PC-9 (cell line): ENCODE measurements around the gene GGCT. TPM values are rescaled to one million over a fixed set of nuclear protein-coding genes. Genes with fewer than 3 reads are reported as not detected.

ENCODE experiments used
- BruUV-seq: library from RNA; stranded (reverse); fragments of 400-500 nt; replicated peaks from 2 replicates; lab custom pipeline; 2021; lab: Mats Ljungman, UMichigan
- CTCF ChIA-PET: fragments of 300-600 bp; sonication (Branson Sonifier 250); formaldehyde crosslinking; loops from one replicate; lab custom pipeline; 2022; ENCODE audit warnings: antibody characterized with exemption; lab: Charles Lee
- POLR2A ChIA-PET: fragments of 300-600 bp; sonication (Branson Sonifier 250); formaldehyde crosslinking; loops from one replicate; lab custom pipeline; 2022; ENCODE audit warnings: antibody characterized with exemption; ENCODE audit not compliant: unreplicated experiment; lab: Charles Lee
- DNase-seq, 2 experiments: peaks; one replicate each; pipeline versions ENCODE4 v3.0.0 to v3.0.0-alpha.2; 2015 to 2022; ENCODE audit warnings: mixed read lengths in 1 of 2
- H2AFZ ChIP-seq: fragments of 200-600 bp; sonication (generic); 2 replicates; pipeline ENCODE4 v1.8.1; 2017; ENCODE audit warnings: antibody characterized with exemption
- H3F3A ChIP-seq: fragments of 200-600 bp; sonication (generic); 2 replicates; pipeline ENCODE4 v1.8.1; 2017; ENCODE audit warnings: antibody characterized with exemption, mild to moderate bottlenecking, low read depth; ENCODE audit not compliant: insufficient read depth
- H3K27ac ChIP-seq: fragments of 200-600 bp; sonication (generic); 2 replicates; pipeline ENCODE4 v1.6.1; 2016; ENCODE audit warnings: mixed run types
- H3K27me3 ChIP-seq: fragments of 200-600 bp; sonication (generic); 2 replicates; pipeline ENCODE4 v1.6.1; 2016; ENCODE audit warnings: low read depth, mixed run types; ENCODE audit not compliant: insufficient read depth
- H3K36me3 ChIP-seq: fragments of 200-600 bp; sonication (generic); 2 replicates; pipeline ENCODE4 v1.6.1; 2016; ENCODE audit warnings: low read depth, mixed run types
- H3K4me1 ChIP-seq: fragments of 200-600 bp; sonication (generic); replicated peaks from 2 replicates; pipeline ENCODE4 v1.6.1; 2016; ENCODE audit warnings: mixed run types; ENCODE audit not compliant: insufficient read depth
- H3K4me2 ChIP-seq: fragments of 200-600 bp; sonication (generic); 2 replicates; pipeline ENCODE4 v1.6.1; 2017; ENCODE audit warnings: mixed run types
- H3K4me3 ChIP-seq: fragments of 200-600 bp; sonication (generic); 2 replicates; pipeline ENCODE4 v1.6.1; 2016; ENCODE audit warnings: mixed run types
- H3K79me2 ChIP-seq: fragments of 200-600 bp; sonication (generic); 2 replicates; pipeline ENCODE4 v1.6.1; 2017; ENCODE audit warnings: low read depth, mixed run types
- H3K9me2 ChIP-seq: fragments of 200-600 bp; sonication (generic); 2 replicates; pipeline ENCODE4 v1.8.1; 2017; ENCODE audit warnings: mild to moderate bottlenecking; ENCODE audit not compliant: insufficient read depth
- H3K9me3 ChIP-seq: fragments of 200-600 bp; sonication (generic); 2 replicates; pipeline ENCODE4 v1.8.1; 2016; ENCODE audit warnings: low read depth; ENCODE audit not compliant: insufficient read depth
- H4K20me1 ChIP-seq: fragments of 200-600 bp; sonication (generic); 2 replicates; pipeline ENCODE4 v1.8.1; 2017; ENCODE audit not compliant: insufficient read depth
- CTCF ChIP-seq: fragments of 200-600 bp; sonication (generic); conservative IDR thresholded peaks from 2 replicates; pipeline ENCODE4 v1.6.1; 2017; ENCODE audit warnings: mixed run types, antibody characterized with exemption, mild to moderate bottlenecking, moderate library complexity
- EZH2 ChIP-seq: fragments of 200-600 bp; sonication (generic); IDR thresholded peaks from 2 replicates; pipeline ENCODE4 v1.8.0; 2017; ENCODE audit warnings: antibody characterized with exemption, low read depth
- intact Hi-C: fragments of 100-400 bp; cut with micrococcal nuclease; formaldehyde crosslinking; loops from one replicate; pipeline ENCODE4 v1.10.0; 2022; ENCODE audit not compliant: unreplicated experiment
- total RNA-seq: library from RNA; stranded (reverse); gene quantifications from 2 replicates; pipeline ENCODE4 v1.2.3, GENCODE V29; 2021

GGCT gene
- total RNA-seq, 1 experiment from 2014 or later: 162 TPM

- Histone ChIP-seq H3K79me2 (no peaks in the 10 kb centered on the region), H3K36me3 (no peaks in the 10 kb centered on the region), H3F3A (peaks cover 24% of the 10 kb centered on the region; the same call in 1 of the 2 replicates), H3K9me2 (no peaks in the 10 kb centered on the region), H3K4me3 (no peak overlapping the region), H3K27ac (no peak overlapping the region), H4K20me1 (no peaks in the 10 kb centered on the region), H3K27me3 (no peaks in the 10 kb centered on the region), H2AFZ (no peak overlapping the region), H3K9me3 (peaks cover 3% of the 10 kb centered on the region), H3K4me1 (peaks cover 32% of the 10 kb centered on the region), H3K4me2 (no peak overlapping the region)
- ChIA-PET POLR2A (no interaction called here), CTCF (interaction anchor here (0.7 to 2.4 kb wide), 2 partner anchors 11 to 53 kb away, joined by 5 to 20 read pairs; no protein-coding TSS in a partner anchor)
- DNase-seq: no peak
- intact Hi-C loops: loop anchor here (5.0 kb wide), 1 partner anchor 45 kb away; no protein-coding TSS in a partner anchor
- no TSS peak for BruUV-seq
- TF ChIP-seq CTCF (no peak), EZH2 (no peak)
Observed at GRCh38 chr7:30552330-30552729, 47.7 kb upstream of the GGCT start.

GRCh38 chr7:30549931-30550493 is 45.4 kb upstream of the GGCT start:
- TF ChIP-seq CTCF: no peak
- TF ChIP-seq EZH2: no peak
- Histone ChIP-seq H3K4me3 (no peak overlapping the region), H3K27ac (0 out of 2 replicates have a peak overlapping the region, but pooled peaks have one; percentile 79), H3K36me3 (no peaks in the 10 kb centered on the region), H3K27me3 (no peaks in the 10 kb centered on the region), H3F3A (peaks cover 24% of the 10 kb centered on the region; the same call in 1 of the 2 replicates), H3K79me2 (no peaks in the 10 kb centered on the region), H3K4me1 (peaks cover 32% of the 10 kb centered on the region), H3K9me3 (peaks cover 3% of the 10 kb centered on the region), H3K9me2 (no peaks in the 10 kb centered on the region), H3K4me2 (peak overlapping the region; percentile 64; the same call in 1 of the 2 replicates), H2AFZ (no peak overlapping the region), H4K20me1 (no peaks in the 10 kb centered on the region)
- CTCF ChIA-PET: interaction anchor here (0.5 to 2.4 kb wide), 4 partner anchors 14 to 330 kb away, joined by 3 to 20 read pairs (median 6); no protein-coding TSS in a partner anchor
- intact Hi-C loops: loop anchor here (2.0 to 5.0 kb wide), 3 partner anchors 43 to 388 kb away; partner anchors contain the start of gene GARS1
- DNase-seq: peak in 1 of 2 experiments; percentile 19
- no TSS peak for BruUV-seq
- POLR2A ChIA-PET: interaction anchor here (0.6 to 0.7 kb wide), 3 partner anchors 44 to 219 kb away, joined by 3 to 7 read pairs (median 3); no protein-coding TSS in a partner anchor

- intact Hi-C loops: loop anchor here (1.0 to 5.0 kb wide), 3 partner anchors 15 to 387 kb away; no protein-coding TSS in a partner anchor
- H3K79me2 ChIP-seq: no peaks in the 10 kb centered on the region
- no peaks in the 10 kb centered on the region for H3K9me2 ChIP-seq
- no peaks in the 10 kb centered on the region for H3K27me3 ChIP-seq
- H3K27ac ChIP-seq: no peak overlapping the region
- ChIA-PET CTCF (interaction anchor here (1.6 kb wide), 1 partner anchor 15 kb away, joined by 7 read pairs; no protein-coding TSS in a partner anchor), POLR2A (interaction anchor here (0.7 kb wide), 1 partner anchor 189 kb away, joined by 7 read pairs; no protein-coding TSS in a partner anchor)
- H2AFZ ChIP-seq: no peak overlapping the region
- no TSS peak for BruUV-seq
- no peak overlapping the region for H3K4me2 ChIP-seq
- DNase-seq: peak; percentile 61 to 73
- H3K4me3 ChIP-seq: no peak overlapping the region
- H3K9me3 ChIP-seq: peaks cover 3% of the 10 kb centered on the region
- H3K4me1 ChIP-seq: peaks cover 32% of the 10 kb centered on the region
- H4K20me1 ChIP-seq: no peaks in the 10 kb centered on the region
- H3F3A ChIP-seq: peaks cover 24% of the 10 kb centered on the region; the same call in 1 of the 2 replicates
- TF ChIP-seq EZH2 (no peak), CTCF (peak; percentile 93)
- H3K36me3 ChIP-seq: no peaks in the 10 kb centered on the region
Observed at GRCh38 chr7:30548845-30549244, 44.2 kb upstream of the GGCT start.
